ENCODE measurements around the gene RABGAP1.

RABGAP1 gene

DNA sequence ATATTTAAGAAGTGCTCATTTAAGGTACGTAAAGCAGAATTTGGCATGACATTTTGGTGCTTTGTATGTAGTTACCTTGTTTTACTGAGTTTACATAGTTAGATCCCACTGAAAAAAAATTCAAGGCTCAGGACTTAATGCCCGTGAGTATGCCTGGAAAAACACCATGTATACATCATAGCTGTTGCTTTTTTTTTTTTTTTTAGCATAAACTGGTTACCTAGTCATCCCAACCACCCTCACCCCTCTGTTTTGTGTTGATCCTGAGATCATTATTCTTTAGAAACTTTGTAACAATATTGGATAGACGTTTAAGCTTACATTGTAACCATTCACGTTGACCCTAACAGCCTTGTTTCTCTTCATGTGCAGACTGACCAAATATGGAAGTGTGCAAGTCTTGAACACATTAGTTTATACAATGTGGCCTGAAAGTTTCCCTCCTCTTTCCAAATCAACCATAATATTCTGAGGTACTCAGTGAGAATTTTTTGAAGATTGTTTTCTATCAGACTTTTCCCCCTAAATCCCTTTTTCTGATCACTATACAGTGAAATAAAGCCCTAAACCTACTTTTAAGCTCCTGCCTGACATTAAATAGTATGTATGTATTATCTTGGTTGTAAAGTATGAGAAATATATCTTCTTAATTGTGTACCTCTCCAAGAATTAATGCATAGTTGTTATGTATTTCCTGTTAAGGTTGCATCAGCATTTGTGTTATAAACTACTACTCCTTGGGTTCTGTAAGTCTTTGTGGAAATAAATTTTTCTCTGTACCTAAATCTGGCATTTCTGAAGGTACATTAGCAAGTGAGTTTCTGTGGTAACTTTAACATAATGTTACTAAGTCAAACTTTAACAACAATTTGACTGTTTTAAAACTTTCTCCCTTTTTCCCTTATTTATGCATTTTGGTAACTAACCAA is 4.4 kb downstream of the RABGAP1 start:
- no peak for DNase-seq

- no peak for DNase-seq
Observed at GRCh38 chr9:122946461-122947005, 5.7 kb downstream of the RABGAP1 start.

DNA sequence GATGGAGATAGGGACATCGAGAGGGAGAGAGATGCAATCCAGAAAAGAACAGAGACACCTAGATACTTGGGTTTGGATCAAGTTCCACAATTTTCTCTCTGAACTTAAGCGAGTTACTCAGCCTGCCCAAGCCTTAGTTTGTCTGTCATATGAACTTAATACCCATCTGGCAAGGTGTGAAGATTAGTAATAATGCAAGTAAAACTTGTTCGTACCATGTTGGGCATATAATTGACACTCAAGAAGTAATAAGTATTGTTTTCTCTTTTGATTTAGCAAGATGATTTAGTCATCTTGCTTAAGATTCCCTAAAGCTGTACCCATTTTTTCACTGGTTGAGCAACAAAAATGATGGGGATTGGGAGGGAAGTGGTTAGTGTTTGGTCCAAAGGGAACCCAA is 7.5 kb downstream of the RABGAP1 start:
- no peak for DNase-seq

DNA sequence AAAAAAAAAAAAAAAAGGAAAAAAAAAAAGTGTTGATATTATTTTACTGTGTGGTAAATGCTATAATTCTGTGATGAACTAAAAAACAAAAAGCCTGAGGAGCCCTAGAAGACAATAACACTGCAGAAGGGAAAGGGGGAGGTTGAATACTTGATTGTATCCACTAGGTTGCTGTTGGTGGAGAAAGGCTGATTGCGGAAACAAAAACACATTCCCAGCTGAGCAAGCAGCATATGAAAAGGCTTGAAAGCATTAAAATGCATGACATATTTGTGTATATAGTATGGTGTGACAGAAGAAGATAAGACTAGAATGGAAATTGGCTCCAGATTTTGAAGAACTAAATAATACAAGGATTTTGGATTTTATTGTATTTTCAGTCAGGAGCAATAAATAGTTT is 8.9 kb downstream of the RABGAP1 start:
- DNase-seq: no peak

- DNase-seq: no peak
Observed at GRCh38 chr9:122950263-122950662, 9.4 kb downstream of the RABGAP1 start.

- DNase-seq: no peak
Observed at GRCh38 chr9:122951056-122951455, 10.2 kb downstream of the RABGAP1 start.

- DNase-seq: no peak
Observed at GRCh38 chr9:122954253-122954691, 13.5 kb downstream of the RABGAP1 start.

GRCh38 chr9:122955961-122956360 is 15.1 kb downstream of the RABGAP1 start:
- no peak for DNase-seq

- no peak for DNase-seq
Observed at GRCh38 chr9:122961139-122961538, 20.3 kb downstream of the RABGAP1 start.

GRCh38 chr9:122975196-122975595 is 34.4 kb downstream of the RABGAP1 start:
- DNase-seq: no peak

DNA sequence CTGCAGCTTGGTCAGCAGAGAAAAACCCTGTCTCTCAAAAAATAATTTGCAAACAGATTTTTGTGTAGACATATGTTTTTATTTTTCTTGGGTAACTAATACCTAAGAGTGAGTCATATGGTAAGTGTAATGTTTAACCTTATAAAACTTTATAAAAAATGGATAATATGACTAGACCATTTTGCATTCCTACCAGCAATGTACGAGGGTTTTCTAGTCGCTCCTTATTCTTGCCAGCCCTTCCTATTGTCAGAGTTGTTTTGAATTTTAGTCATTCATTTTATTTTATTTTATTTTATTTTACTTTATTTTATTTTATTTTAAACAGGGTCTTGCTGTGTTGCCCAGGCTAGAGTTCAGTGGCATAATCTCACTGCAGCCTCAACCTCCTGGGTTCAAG is 37.8 kb downstream of the RABGAP1 start:
- no peak for DNase-seq

DNA sequence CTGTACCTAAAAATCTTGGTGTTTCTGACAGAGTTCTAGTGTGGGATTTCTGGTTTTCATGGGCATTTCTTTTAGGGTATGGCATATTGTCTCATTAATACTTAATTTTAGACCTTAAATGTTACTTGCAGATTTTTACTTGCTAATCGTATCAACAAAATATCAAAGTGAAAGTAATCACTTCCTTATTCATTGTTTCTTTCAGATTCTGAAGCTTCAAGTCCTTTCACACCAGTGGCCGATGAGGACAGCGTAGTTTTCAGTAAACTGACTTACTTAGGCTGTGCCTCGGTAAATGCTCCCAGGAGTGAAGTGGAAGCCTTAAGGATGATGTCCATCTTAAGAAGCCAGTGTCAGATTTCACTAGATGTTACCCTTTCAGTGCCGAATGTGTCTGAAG is 45.2 kb downstream of the RABGAP1 start:
- no peak for DNase-seq

DNA sequence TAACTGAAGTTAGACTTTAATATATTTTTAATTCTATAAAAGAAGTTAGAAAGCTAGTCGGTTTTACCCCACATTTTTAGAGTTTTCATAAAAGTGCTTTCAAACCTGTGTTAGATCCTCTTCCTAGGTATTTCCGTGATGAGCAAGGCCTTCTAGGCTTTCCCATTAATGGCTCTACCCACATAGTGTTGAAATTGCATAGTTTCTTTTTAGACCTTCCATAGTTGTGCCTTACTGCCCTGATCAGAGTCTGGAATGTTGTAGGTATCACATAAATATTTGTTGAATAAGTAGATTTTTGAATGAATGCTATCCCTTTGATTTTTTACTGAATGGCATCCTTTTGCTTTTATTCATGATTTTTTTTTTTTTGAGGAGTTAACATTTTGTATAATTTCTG is 47.3 kb downstream of the RABGAP1 start:
- DNase-seq: no peak

DNA sequence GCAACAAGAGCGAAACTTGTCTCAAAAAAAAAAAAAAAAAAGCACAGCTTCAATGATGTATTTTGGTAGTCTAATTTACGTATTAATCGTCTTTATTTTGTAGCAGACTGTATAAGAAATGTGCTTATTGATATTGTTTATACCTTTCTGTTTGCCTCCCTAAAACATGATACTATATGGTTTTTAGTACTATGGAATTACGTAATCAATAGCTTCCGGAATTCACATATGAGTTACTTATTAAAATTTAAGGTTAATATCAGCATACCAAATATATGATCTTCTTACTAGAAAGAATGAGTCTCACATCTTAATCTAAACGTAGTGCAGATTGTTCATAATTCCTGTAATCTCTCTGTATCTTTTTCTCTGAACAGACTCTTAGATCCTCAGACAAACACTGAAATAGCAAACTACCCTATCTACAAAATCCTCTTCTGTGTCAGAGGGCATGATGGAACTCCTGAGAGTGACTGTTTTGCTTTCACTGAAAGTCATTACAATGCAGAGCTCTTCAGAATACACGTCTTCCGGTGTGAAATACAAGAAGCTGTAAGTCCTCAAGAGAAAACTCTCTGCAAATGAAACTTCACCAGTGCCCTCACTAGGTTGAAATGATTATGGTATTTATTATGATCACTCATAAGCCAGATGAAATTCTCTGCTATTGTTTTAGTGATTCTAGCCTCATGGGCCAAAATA is 48.3 kb downstream of the RABGAP1 start:
- no peak for DNase-seq

DNA sequence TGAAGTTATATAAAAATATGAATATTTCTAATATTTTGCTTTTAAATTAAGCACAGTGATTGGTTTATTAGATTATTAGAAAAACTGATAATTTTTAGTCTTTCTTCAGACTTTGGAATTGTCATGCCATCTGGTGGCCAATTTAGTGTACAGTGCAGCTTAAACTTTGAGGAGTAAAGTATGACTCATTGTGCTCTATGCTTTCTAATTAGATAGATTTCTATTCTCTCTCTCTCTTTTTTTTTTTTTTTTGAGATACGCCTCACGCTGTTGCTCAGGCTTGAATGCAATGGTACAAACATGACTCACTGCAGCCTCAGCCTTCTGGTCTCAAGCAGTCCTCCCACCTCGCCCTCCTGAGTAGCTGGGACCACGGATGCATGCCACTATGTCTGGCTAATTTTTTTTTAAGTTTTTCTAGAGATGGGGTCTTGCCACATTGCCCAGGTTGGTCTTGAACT is 50.6 kb downstream of the RABGAP1 start:
- DNase-seq: peak; percentile 60

DNA sequence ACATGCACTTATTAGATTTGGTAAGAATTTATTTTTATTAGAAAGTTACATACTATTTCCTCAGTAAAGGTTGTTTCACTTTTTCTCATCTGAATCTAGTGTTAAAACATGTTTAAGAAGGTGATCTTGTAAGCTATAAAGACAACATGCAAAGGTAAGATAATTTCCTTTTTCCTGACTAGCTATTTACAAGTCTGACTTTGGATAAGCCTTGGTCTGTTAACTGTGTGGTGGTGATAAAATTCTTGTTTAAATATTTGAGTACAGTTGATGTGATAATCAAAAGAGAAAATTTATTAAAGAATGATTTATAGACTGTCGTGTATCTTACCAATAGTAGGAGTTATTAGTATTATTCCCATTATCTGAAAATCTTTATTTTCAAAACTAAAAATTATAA is 55.8 kb downstream of the RABGAP1 start:
- no peak for DNase-seq

DNA sequence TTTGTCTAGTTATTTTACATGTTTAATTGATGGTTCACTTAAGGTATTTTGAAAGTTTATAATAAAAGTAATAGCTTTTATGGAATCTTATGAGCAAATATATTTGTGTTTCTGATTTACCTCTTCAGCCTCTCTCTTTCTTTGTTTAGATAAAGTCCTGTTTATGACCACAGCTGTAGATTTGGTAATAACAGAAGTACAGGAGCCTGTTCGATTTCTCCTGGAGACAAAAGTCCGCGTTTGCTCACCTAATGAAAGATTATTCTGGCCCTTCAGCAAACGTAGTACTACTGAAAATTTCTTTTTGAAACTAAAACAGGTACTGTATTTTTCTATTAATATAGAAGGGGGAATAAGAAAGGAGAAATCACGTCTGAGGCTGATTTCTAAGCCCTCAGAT is 57.6 kb downstream of the RABGAP1 start:
- DNase-seq: no peak

DNA sequence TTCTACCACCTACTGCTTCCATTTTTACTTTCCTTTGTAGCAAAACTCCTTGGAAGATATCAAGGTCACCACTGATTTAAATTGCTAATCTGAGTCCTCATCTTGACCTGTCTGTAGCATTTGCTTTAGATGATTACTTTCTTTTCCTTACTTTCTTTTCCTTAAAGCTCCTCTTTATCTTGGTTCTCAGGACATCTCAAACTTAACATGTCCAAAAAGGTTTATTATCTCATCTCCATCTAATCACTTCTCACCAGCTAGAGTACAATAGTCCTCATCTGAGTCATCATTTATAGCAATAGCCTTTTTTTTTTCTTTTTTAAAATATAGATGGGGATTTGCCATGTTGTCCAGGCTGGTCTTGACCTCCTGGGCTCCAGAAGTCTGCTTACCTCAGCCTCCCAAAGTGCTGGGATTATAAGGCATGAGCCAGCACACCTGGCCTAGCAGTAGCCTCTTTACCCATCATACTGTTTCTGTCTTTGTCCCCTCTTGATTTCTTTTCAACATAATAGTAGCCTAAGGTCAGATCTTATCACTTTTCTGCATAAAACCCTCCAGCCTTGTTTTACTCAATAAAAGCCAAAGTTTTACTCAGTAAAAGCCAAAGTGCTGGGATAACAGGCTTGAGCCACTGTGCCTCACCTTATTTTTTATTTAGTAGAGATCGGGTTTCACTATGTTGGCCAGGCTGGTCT is 59.7 kb downstream of the RABGAP1 start:
- DNase-seq: no peak

GRCh38 chr9:123002754-123003153 is 61.9 kb downstream of the RABGAP1 start:
- no peak for DNase-seq

- no peak for DNase-seq
Observed at GRCh38 chr9:123003466-123003865, 62.6 kb downstream of the RABGAP1 start.

DNA sequence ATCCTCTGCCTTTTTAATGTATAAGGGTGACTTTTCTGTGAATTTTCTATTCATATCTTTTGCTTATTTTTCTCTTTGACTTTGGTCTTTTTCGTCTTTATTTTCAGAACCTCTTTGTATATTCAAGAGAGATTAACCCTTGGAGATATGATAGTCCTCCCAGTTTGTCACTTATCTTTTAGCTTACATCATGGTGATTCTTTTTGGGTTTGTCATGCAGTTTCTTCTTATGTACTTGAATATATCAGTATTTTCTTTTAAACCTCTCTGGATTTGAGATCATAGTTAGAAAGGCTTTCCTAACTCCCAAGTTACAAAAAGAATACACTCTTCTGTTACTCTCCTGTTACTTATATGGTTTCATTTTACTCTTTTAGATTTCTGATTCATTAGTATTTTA is 65.1 kb downstream of the RABGAP1 start:
- no peak for DNase-seq

DNA sequence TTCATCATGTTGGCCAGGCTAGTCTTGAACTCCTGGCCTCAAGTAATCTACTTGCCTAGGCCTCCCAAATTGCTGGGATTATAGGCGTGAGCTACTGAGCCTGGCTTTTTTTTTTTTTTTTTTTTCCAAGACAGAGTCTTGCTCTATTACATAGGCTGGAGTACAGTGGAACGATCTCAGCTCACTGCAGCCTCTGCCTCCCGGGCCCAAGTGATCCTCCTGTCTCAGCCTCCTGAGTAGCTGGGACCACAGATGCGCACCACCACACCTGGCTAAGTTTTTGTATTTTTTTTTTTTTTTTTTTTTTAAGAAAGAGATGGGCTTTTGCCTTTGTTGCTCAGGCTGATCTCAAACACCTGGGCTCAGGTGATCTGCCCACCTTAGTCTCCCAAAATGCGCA is 66.4 kb downstream of the RABGAP1 start:
- DNase-seq: no peak

- DNase-seq: no peak
Observed at GRCh38 chr9:123008909-123009308, 68.1 kb downstream of the RABGAP1 start.
